Glomerular endothelial cell (primary cell): Measurements from ENCODE around the gene SOX15. TPM values are rescaled to one million over a fixed set of nuclear protein-coding genes. Genes with fewer than 3 reads are reported as not detected.

ENCODE experiments used
- total RNA-seq: library from RNA; depleted of rRNA; stranded (reverse); fragments of >200 nt; gene quantifications from 2 replicates; pipeline ENCODE4 v1.2.3, GENCODE V29; 2015

Gene SOX15
- total RNA-seq, 1 donor from 2014 or later: not detected

Other genes with a start within 250 kb of the SOX15 start
- 7.1 and 8.5 TPM in 2 replicates for gene KCTD11, start 237.9 kb downstream of the SOX15 start, total RNA-seq
- gene TMEM95, start 234.9 kb downstream of the SOX15 start, total RNA-seq: not detected in 2 replicates
- gene TNK1, start 209.0 kb downstream of the SOX15 start, total RNA-seq: 0.19 and 0.23 TPM in 2 replicates
- gene PLSCR3, start 195.6 kb downstream of the SOX15 start, total RNA-seq: 74.1 and 82.8 TPM in 2 replicates
- 56.7 and 73.7 TPM in 2 replicates for gene TMEM256, start 186.0 kb downstream of the SOX15 start, total RNA-seq
- 15.7 and 21.7 TPM in 2 replicates for gene NLGN2, start 182.2 kb downstream of the SOX15 start, total RNA-seq
- gene SPEM1, start 169.8 kb downstream of the SOX15 start, total RNA-seq: not detected in 2 replicates
- gene SPEM2, start 164.5 kb downstream of the SOX15 start, total RNA-seq: not detected in 2 replicates
- not detected in 2 replicates for gene SPEM3, start 161.2 kb downstream of the SOX15 start, total RNA-seq
- 11.6 and 15.4 TPM in 2 replicates for gene TMEM102, start 154.7 kb downstream of the SOX15 start, total RNA-seq
- 0.44 and 0.88 TPM in 2 replicates for gene FGF11, start 150.6 kb downstream of the SOX15 start, total RNA-seq
- gene CHRNB1, start 145.0 kb downstream of the SOX15 start, total RNA-seq: 5.7 and 9.6 TPM in 2 replicates
- gene ZBTB4, start 110.5 kb downstream of the SOX15 start, total RNA-seq: 41.8 and 43.9 TPM in 2 replicates
- not detected in 2 replicates for gene SLC35G6, start 108.6 kb downstream of the SOX15 start, total RNA-seq
- 81.5 and 124 TPM in 2 replicates for gene POLR2A, start 105.7 kb downstream of the SOX15 start, total RNA-seq
- 30.3 and 38.2 TPM in 2 replicates for gene TNFSF12, start 41.0 kb downstream of the SOX15 start, total RNA-seq
- 1.5 and 6.7 TPM in 2 replicates for gene TNFSF13, start 31.3 kb downstream of the SOX15 start, total RNA-seq
- 60.7 and 79.5 TPM in 2 replicates for gene SENP3, start 28.2 kb downstream of the SOX15 start, total RNA-seq
- gene CD68, start 10.5 kb downstream of the SOX15 start, total RNA-seq: 4.1 and 8.8 TPM in 2 replicates
- 117 and 164 TPM in 2 replicates for gene MPDU1, start 6.2 kb downstream of the SOX15 start, total RNA-seq
- 32.4 and 35.4 TPM in 2 replicates for gene FXR2, start 24.8 kb upstream of the SOX15 start, total RNA-seq
- gene SAT2, start 37.7 kb upstream of the SOX15 start, total RNA-seq: 42.6 and 47.6 TPM in 2 replicates
- gene SHBG, start 40.0 kb upstream of the SOX15 start, total RNA-seq: 0.58 TPM in 1 of 2 replicates, not detected in the other
- not detected in 2 replicates for gene ATP1B2, start 60.8 kb upstream of the SOX15 start, total RNA-seq
- 87.9 and 94.8 TPM in 2 replicates for gene TP53, start 97.4 kb upstream of the SOX15 start, total RNA-seq
- 5.5 and 9.3 TPM in 2 replicates for gene WRAP53, start 98.4 kb upstream of the SOX15 start, total RNA-seq
- 0.87 and 2.1 TPM in 2 replicates for gene EFNB3, start 115.1 kb upstream of the SOX15 start, total RNA-seq
- not detected in 2 replicates for gene DNAH2, start 127.7 kb upstream of the SOX15 start, total RNA-seq
- 4.9 and 16.3 TPM in 2 replicates for gene KDM6B, start 244.1 kb upstream of the SOX15 start, total RNA-seq